ENCODE data around the gene RALGAPA1. TPM values are rescaled to one million over a fixed set of nuclear protein-coding genes. Genes with fewer than 3 reads are reported as not detected.

Gene RALGAPA1
- total RNA-seq, 1 donor from 2014 or later = 29.0 TPM

DNA sequence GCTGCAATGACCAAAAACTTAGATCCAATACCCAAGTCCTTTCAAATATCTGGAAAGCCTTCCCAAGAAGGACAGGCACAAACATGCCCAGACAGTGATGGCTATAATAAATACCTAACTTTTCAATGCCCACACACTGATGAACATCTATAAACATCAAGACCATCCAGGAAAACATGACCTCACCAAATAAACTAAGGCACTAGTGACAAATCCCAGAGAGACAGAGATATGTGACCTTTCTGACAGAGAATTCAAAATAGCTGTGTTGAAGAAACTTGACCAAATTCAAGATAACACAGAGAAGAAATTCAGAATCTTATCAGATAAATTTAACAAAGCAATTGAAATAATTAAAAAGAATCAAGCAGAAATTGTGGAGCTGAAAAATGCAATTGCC is 313.8 kb downstream of the RALGAPA1 start:
- no peaks in the 10 kb centered on the region for H3K27me3 Mint-ChIP-seq (ENCODE audit: unreplicated experiment)
- peaks cover 6% of the 10 kb centered on the region for H3K36me3 Mint-ChIP-seq (ENCODE audit: low read depth, unreplicated experiment)
- TF ChIP-seq CTCF (IDR thresholded peaks at IDR 0.05; ENCODE audit: unreplicated experiment) = no peak
- no peaks in the 10 kb centered on the region for H3K9me3 Mint-ChIP-seq (ENCODE audit: unreplicated experiment)
- H3K4me3 Mint-ChIP-seq (ENCODE audit: unreplicated experiment) = no peak overlapping the region
- no peak for DNase-seq (ENCODE audit: low spot score)
- H3K4me1 Mint-ChIP-seq (ENCODE audit: unreplicated experiment) = peaks cover 3% of the 10 kb centered on the region
- no peak overlapping the region for H3K27ac Mint-ChIP-seq (ENCODE audit: unreplicated experiment)

GRCh38 chr14:35492569-35493014 is 316.5 kb downstream of the RALGAPA1 start:
- H3K27ac Mint-ChIP-seq (ENCODE audit: unreplicated experiment) = no peak overlapping the region
- H3K4me3 Mint-ChIP-seq (ENCODE audit: unreplicated experiment) = no peak overlapping the region
- no peak for DNase-seq (ENCODE audit: low spot score)
- H3K27me3 Mint-ChIP-seq (ENCODE audit: unreplicated experiment) = no peaks in the 10 kb centered on the region
- H3K4me1 Mint-ChIP-seq (ENCODE audit: unreplicated experiment) = peaks cover 3% of the 10 kb centered on the region
- H3K9me3 Mint-ChIP-seq (ENCODE audit: unreplicated experiment) = no peaks in the 10 kb centered on the region
- H3K36me3 Mint-ChIP-seq (ENCODE audit: low read depth, unreplicated experiment) = peaks cover 6% of the 10 kb centered on the region
- no peak for TF ChIP-seq CTCF (IDR thresholded peaks at IDR 0.05; ENCODE audit: unreplicated experiment)

Other genes with a start within 250 kb of the RALGAPA1 start
- gene BRMS1L, start 17.0 kb upstream of the RALGAPA1 start, total RNA-seq (ENCODE audit: unreplicated experiment) = 16.8 TPM

Data from endothelial cell (in vitro differentiated cells).